BE2C (cell line): ENCODE measurements around the gene SYNRG.

Source experiments
- DNase-seq: peaks from one replicate; pipeline ENCODE4 v3.0.0-alpha.2; 2020
- H3K27me3 ChIP-seq: fragments of 250-450 bp; sonication (Bioruptor Pico); 2 replicates; pipeline ENCODE4 v1.5.1; 2020; ENCODE audit warnings: mild to moderate bottlenecking
- H3K36me3 ChIP-seq: fragments of 250-450 bp; sonication (Bioruptor Pico); 2 replicates; pipeline ENCODE4 v1.5.1; 2020; ENCODE audit warnings: mild to moderate bottlenecking
- H3K4me1 ChIP-seq: fragments of 250-450 bp; sonication (Bioruptor Pico); 2 replicates; pipeline ENCODE4 v1.5.1; 2020
- H3K4me3 ChIP-seq: 2 replicates; pipeline ENCODE4 v1.5.1; 2011; ENCODE audit warnings: low read depth, low read length
- H3K9me3 ChIP-seq: fragments of 250-450 bp; sonication (Bioruptor Pico); 2 replicates; pipeline ENCODE4 v1.5.1; 2020
- CTCF ChIP-seq: IDR thresholded peaks from 2 replicates; pipeline ENCODE4 v1.5.1; 2012; ENCODE audit warnings: mild to moderate bottlenecking, low read depth, low read length

SYNRG gene

GRCh38 chr17:37490022-37490587, 119.1 kb downstream of the SYNRG start:
- Histone ChIP-seq H3K9me3 (no peaks in the 10 kb centered on the region), H3K27me3 (no peaks in the 10 kb centered on the region), H3K4me1 (peaks cover 3% of the 10 kb centered on the region; the same call in 1 of the 2 replicates), H3K4me3 (peak overlapping the region; percentile 70), H3K36me3 (no peaks in the 10 kb centered on the region)
- no peak for TF ChIP-seq CTCF
- DNase-seq: peak; percentile 86

DNA sequence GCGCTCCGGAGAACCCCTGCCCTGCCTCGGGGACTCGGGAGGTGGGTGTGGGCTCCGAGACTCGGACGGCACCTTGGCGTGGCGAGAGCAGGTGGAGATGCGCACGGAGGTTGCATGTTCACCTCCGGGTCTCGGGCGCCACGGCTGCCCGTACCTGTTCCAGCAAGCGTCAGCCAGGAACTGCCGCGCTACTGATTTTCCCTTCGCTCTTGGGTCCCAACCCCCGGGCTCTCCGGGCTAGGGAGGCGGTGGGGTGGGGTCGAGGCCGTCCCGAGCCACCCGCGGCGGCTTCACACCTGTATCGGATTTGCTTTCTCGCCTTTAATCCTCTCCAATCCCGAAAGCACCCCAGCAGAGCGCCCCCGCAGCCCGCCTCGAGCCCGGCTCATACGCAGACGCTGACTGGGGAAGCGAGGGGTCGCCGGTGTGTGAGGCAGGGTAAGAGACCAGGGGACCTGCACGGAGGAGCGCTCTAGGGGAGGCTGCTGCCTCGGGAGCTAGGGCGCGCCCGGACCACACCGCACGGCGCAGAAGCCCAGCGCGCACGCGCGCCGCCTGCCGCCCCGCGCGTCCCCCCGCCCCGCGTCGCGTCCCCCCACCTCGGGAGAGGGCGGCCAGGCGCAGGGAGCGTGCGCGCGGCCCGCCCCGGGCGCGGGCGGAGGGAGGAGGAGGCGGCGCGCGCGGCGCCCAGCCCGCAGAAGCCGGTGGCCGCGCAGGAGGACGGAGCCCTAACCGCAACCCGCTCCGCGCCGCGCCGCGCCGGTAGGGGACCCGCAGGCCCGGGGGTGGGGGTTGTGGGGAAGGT, 119.8 kb downstream of the SYNRG start, which contains the start of gene DUSP14:
DUSP14 (plus strand) TSS at position 695 of the 805 bp plus-strand sequence. CDS start 22,382 bp downstream, outside the sequence.
- peak; percentile 89 for DNase-seq
- no peak for TF ChIP-seq CTCF
- Histone ChIP-seq H3K4me1 (peaks cover 3% of the 10 kb centered on the region; the same call in 1 of the 2 replicates), H3K9me3 (no peaks in the 10 kb centered on the region), H3K27me3 (no peaks in the 10 kb centered on the region), H3K4me3 (peak within 1 kb of the TSS; percentile 83), H3K36me3 (no peaks in the 10 kb centered on the region)

DNA sequence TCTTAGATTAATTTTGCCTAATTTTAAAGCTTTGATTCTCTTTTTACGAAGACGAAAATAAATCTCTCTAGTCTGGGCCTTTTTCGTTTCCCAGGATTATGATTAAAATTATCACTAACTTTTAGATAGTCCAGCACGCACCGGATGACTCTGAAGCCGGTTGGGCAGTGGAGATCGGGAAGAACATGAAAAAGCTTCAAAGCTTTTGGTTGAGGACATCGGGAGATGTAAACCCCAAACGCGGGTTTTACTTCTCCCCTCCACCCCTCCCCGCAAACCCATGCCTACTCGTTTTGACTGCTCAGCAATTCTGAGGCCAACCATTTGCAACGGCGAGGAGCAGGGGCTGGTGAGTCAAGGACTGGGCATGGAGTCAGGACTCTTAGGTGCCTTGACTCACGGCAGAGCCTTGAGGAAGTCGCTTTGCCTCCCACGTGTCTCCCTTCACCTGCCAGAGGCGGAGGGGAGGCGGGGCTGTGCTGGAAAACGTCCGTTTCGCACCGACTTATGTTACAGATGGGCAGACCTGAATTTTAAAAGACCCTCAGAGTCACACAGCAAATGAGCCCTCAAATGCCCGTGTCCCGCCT, 120.5 kb downstream of the SYNRG start:
- peak; percentile 36 for DNase-seq
- peaks cover 3% of the 10 kb centered on the region for H3K4me1 ChIP-seq

DNA sequence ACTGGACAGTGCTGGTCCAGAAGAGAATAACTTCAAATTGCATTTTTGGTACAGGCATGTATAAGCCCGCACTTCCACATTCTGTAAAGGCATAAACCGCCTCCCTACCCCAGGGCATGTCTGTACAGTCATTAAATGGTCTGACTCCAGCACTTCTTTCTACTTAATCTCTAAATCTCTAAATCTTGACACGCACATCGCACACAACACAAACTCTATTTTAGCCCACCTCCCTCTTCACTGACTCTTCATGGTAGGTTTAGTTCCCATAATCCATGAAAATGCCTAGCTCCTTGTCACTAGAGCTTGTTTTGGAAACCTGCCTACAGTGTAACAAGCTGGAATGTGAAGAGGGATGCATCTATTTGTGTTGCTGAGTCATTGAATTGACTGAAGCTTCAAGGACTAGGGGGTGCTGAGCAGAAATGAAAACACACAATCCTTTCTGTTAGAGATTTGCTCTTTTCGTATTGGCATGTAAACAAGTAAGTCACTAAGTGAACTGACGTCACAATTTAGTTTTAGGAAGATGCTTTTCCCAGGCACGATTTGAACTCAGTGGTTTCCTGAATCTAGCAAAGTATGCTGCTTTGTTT, 121.1 kb downstream of the SYNRG start:
- no peak for TF ChIP-seq CTCF
- Histone ChIP-seq H3K4me3 (peak overlapping the region; percentile 83), H3K4me1 (peaks cover 6% of the 10 kb centered on the region), H3K9me3 (no peaks in the 10 kb centered on the region), H3K27me3 (no peaks in the 10 kb centered on the region), H3K36me3 (no peaks in the 10 kb centered on the region)
- DNase-seq: no peak

More for the DNA sequence above, 120.5 kb downstream of the SYNRG start:
- no peaks in the 10 kb centered on the region for H3K27me3 ChIP-seq
- no peaks in the 10 kb centered on the region for H3K36me3 ChIP-seq
- peak overlapping the region; percentile 83 for H3K4me3 ChIP-seq
- no peak for TF ChIP-seq CTCF
- no peaks in the 10 kb centered on the region for H3K9me3 ChIP-seq

DNA sequence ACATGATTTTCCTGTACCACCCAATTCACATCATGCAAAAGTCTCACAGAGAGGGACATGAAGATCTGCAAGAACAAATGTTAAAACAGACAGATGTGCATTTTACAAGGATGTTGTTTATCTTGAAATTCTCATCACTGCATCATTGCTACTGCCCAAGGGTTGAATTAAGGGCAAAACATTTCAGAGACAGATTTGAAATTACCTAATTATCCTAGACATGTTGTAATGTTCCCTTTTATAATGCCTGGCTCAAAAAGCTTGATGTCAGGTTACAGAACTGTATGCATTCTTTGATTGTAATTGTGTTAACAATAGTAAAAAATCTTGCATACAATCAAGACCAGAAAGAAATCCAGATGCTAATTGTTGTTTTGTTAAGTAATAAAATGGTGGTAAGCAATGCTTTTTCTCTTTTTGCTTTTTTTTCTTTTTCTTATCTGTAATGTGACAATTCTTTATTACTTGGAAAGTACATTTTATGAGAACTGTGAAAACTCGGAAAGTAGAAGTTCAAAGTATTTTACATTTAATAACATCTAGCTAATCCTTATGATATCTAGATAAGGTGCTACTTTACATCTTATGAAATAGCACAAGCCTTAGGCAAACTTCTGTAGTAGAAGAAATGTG, 123.2 kb downstream of the SYNRG start:
- no peak for TF ChIP-seq CTCF
- no peaks in the 10 kb centered on the region for H3K9me3 ChIP-seq
- no peak for DNase-seq
- H3K4me3 ChIP-seq: no peak overlapping the region
- H3K4me1 ChIP-seq: peaks cover 6% of the 10 kb centered on the region
- no peaks in the 10 kb centered on the region for H3K27me3 ChIP-seq
- H3K36me3 ChIP-seq: no peaks in the 10 kb centered on the region
